GM11168 (cell line): ENCODE data around the gene GPR176.

Source experiments
- in situ Hi-C: fragments of 300-500 bp; cut with MboI; formaldehyde crosslinking; loops from one replicate; pipeline ENCODE4 v1.12.0; 2022; ENCODE audit warnings: low sequenced_read_pairs; ENCODE audit not compliant: unreplicated experiment

GPR176 gene

GRCh38 chr15:39788800-39789565 is 131.1 kb downstream of the GPR176 start:
- in situ Hi-C loops, result loop anchor here (5.0 kb wide), 1 partner anchor 83 kb away; no protein-coding TSS in a partner anchor

DNA sequence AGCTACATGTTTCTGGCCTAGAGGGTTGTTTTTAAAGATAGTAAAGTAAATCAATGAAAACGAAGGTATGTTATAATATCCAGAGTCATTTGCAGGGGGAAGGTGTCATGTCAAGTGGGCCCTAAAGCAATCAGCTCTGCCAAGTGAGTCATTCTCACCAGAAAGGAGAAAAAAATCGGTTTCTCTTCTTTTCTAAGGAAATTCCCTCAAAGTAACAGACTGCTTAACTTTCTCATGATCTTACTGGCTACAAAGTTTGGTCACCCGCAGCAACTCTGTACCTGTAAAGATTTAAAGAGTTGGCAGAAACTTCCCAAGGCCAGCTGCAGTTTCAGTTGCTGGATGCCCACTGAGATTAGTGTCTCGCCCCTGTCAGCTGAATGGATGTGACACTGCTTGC is 132.0 kb downstream of the GPR176 start:
- in situ Hi-C loops, result loop anchor here (5.0 kb wide), 1 partner anchor 84 kb away; no protein-coding TSS in a partner anchor

GRCh38 chr15:39787479-39787878 is 132.6 kb downstream of the GPR176 start:
- in situ Hi-C loops, result loop anchor here (5.0 kb wide), 1 partner anchor 85 kb away; no protein-coding TSS in a partner anchor

DNA sequence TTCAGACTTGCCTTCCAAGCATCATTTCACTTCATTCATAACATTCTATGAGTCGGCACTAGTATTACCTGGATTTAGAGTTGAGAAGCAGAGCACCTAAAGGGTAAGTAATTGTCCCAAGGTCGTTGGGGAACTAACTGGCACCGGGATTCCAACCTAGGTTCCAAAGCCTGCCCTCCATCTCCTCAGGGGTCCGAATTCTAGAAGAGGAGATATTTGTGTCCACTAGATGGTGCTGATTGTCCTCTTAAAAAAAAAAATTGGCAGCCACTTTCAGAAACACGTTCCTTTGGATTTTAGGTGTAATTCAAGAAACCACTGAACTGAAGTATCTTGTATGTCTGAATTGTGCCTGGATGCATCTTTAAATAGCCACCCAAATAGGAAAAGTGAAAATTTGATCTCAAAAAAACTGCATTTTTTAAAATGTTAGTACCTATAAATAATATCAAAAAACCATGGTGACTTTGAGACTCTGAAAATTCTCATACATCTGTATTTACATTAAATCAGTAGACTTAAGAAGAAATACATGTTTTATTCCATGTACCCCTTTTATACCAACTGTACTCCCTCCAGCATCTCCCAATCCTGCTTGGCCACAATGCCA is 133.5 kb downstream of the GPR176 start:
- in situ Hi-C loops, result loop anchor here (5.0 kb wide), 1 partner anchor 86 kb away; no protein-coding TSS in a partner anchor

GRCh38 chr15:39785841-39786240 is 134.2 kb downstream of the GPR176 start:
- in situ Hi-C loops, result loop anchor here (5.0 kb wide), 1 partner anchor 86 kb away; no protein-coding TSS in a partner anchor

GRCh38 chr15:39785139-39785538 is 134.9 kb downstream of the GPR176 start:
- in situ Hi-C loops, result loop anchor here (5.0 kb wide), 1 partner anchor 87 kb away; no protein-coding TSS in a partner anchor

- in situ Hi-C loops, result loop anchor here (5.0 kb wide), 1 partner anchor 88 kb away; no protein-coding TSS in a partner anchor
These were observed 135.4 kb downstream of the GPR176 start for GRCh38 chr15:39784638-39785037.

DNA sequence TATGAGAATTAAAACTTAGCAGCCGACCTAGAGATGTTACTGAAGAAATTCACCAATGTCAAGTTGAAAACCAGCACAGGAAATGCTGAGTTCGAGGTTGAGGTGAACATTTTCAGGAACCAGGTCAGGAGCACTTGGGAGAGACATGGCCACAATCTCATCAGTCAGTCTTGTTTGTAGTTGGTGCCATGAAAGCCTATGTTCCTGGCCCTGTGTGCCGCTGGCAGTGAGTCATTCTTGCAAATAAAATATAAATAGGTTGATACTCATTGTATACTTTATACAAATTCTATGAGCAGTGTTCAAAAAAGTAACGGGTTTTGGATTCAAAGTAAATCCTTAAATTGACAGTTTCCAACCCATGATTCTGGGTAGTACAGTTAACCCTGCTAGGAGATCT is 135.9 kb downstream of the GPR176 start:
- in situ Hi-C loops, result no loop called here

GRCh38 chr15:39783244-39783820 is 136.7 kb downstream of the GPR176 start:
- in situ Hi-C loops, result no loop called here

- in situ Hi-C loops, result no loop called here
These were observed 137.5 kb downstream of the GPR176 start, which contains the start of gene FSIP1 for GRCh38 chr15:39782441-39783138. TSS of gene FSIP1 (minus strand) at chr15:39782841. CDS start at chr15:39776524, 6,317 bp downstream.

GRCh38 chr15:39781967-39782302 is 138.1 kb downstream of the GPR176 start:
- in situ Hi-C loops, result no loop called here

DNA sequence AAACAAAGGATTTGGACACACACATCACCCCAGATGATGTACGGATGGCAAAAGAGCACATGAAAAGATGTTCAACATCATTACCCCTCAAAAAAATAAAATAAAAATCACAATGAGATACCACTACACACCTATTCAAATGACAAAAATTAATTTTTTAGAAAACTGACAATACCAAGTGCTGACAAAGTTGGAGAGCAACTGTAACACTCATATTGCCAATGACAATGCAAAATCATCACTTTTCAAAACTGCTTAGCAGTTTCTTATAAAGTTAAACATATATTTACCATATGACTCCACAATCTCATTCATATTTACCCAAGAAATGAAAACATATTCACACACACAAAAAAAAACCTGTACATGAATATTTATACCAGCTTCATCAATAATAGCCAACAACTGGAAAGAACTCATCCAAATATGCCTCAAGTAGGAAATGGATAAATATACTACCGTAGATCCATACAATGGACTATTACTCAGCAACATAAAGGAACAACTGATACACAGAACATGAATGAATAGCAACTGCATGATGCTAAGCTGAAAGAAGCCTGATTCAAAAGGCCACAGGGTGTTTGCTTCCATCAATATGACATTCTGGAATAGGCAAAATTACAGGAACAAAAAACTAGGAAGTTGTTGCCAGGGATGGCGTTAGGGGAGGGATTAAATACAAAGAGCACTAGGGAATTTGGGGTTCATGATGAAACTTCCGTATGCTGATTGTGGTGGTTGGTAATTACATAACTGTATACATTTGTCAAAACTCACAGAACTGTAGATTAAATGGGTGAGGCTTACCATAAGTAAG is 138.7 kb downstream of the GPR176 start:
- in situ Hi-C loops, result no loop called here

DNA sequence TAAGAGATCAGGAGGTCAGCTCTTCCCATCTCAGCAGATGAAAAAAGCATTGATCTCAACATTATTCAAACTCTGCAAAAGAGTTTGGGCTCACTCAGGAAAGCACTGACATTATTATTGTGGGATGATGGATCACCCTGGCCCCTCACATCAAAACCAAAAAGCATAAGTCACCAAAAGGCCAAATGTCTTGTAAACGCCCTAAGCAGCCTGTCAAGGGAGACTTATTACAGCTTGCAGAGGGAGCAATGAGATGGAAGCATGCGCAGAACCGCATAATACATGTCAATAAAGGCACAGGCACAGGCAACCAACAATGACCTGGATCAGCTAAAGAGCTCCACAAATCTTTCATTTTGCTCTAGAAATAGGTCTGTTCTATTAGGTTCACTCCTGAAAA is 142.0 kb downstream of the GPR176 start:
- in situ Hi-C loops, result no loop called here

- in situ Hi-C loops, result no loop called here
These were observed 142.6 kb downstream of the GPR176 start for GRCh38 chr15:39777496-39777895.

- in situ Hi-C loops, result no loop called here
These were observed 144.0 kb downstream of the GPR176 start for GRCh38 chr15:39776068-39776467.

DNA sequence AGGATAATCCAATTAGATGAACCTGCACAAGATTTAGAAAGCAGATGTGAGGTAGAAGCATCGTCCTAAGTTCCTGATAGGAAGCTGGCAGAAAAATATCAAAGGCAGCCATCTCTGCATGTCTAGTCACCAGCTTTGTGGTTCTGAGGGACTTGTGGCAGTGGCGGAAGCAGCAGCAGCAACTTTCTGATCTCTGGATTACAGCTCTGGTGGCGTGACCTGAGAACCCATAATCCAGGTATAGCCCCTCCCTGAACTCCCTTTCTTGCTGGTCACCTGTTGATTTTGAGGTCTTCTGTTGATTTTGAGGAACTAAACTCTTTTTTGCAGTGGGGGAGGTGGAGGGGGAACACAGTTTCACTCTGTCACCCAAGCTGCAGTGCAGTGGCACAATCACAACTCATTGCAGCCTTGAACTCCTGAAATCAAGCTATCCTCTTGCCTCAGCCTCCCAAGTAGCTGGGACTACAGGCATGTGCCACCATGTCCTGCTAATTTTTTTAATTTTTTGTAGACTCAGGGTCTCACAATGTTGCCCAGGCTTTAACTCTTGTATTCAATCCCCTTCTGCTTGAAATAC is 145.3 kb downstream of the GPR176 start:
- in situ Hi-C loops, result no loop called here

- in situ Hi-C loops, result no loop called here
These were observed 149.0 kb downstream of the GPR176 start for GRCh38 chr15:39770748-39771689.

DNA sequence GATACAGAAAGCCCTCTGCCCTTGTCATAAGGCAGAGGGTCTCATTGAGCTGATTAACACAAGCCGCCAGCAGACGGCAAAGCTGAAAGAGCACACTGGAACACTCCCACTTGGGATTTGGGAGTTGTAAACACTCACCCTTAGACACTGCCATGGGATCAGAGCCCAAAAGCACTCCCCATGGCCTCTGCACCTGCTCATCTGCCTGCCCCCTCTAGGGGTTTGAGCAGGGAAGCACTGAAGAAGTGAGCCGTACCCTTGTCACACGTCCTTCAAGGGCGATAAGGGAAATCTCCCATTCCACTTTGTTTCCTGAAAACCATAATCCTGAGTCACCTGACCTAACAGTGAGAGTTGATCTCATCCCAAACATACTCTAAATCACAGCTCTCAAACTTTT is 152.1 kb downstream of the GPR176 start:
- in situ Hi-C loops, result loop anchor here (10.0 kb wide), 1 partner anchor 83 kb away; no protein-coding TSS in a partner anchor
